OCI-LY7 (cell line): ENCODE results near the gene IRX4.

Experiments used
- EZH2phosphoT487 ChIP-seq: fragments of 200-600 bp; sonication (generic); IDR thresholded peaks from 2 replicates; pipeline ENCODE4 v1.6.1; 2018; ENCODE audit warnings: low read depth, borderline replicate concordance, mild to moderate bottlenecking, mixed run types, antibody characterized with exemption, low read length, moderate library complexity, mixed read lengths
- TF ChIP-seq, protein P1 (sequence below): fragments of 200-600 bp; sonication (generic); conservative IDR thresholded peaks from 2 replicates; pipeline ENCODE4 v1.5.1; 2014; ENCODE audit warnings: mild to moderate bottlenecking, antibody characterized with exemption, low read length, moderate library complexity, mixed read lengths

- TF ChIP-seq, protein P1, sequence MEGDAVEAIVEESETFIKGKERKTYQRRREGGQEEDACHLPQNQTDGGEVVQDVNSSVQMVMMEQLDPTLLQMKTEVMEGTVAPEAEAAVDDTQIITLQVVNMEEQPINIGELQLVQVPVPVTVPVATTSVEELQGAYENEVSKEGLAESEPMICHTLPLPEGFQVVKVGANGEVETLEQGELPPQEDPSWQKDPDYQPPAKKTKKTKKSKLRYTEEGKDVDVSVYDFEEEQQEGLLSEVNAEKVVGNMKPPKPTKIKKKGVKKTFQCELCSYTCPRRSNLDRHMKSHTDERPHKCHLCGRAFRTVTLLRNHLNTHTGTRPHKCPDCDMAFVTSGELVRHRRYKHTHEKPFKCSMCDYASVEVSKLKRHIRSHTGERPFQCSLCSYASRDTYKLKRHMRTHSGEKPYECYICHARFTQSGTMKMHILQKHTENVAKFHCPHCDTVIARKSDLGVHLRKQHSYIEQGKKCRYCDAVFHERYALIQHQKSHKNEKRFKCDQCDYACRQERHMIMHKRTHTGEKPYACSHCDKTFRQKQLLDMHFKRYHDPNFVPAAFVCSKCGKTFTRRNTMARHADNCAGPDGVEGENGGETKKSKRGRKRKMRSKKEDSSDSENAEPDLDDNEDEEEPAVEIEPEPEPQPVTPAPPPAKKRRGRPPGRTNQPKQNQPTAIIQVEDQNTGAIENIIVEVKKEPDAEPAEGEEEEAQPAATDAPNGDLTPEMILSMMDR: no peak
- TF ChIP-seq EZH2phosphoT487: no peak
These were observed 17.8 kb downstream of the IRX4 start for GRCh38 chr5:1864896-1865440.
